D341Med (cell line): ENCODE measurements around the gene IL1R2.

Source experiments
- DNase-seq: peaks from one replicate; pipeline ENCODE4 v3.0.0; 2012; ENCODE audit warnings: low spot score

Gene IL1R2

DNA sequence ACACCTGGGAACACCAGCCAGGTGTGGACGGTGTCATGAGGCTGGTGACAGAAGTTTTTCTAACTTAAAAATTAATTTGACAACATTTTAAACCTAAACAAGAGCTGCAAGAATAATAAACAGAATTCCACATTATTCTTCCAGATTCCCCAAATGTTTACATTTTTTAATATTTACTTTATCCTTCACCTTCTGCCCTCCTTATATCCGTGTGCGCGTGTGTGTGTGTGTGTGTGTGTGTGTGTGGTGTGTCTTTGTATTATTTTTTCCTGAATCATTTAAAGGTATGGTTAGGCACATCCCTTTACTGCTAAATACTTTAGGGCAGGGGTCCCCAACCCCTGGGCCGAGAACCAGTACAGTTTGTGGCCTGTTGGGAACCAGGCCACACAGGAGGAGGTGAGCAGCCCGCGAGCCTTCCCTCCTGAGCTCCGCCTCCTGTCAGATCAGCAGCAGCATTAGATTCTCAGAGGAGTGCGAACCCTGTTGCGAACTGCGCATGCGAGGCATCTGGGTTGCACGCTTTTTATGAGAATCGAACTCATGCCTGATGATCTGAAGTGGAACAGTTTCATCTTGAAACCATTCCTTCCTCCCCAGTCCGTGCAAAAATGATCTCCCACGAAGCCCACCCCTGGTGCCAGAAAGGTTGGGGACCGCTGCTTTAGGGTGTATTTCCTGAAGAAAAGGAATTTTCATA is 16.4 kb upstream of the IL1R2 start:
- no peak for DNase-seq

DNA sequence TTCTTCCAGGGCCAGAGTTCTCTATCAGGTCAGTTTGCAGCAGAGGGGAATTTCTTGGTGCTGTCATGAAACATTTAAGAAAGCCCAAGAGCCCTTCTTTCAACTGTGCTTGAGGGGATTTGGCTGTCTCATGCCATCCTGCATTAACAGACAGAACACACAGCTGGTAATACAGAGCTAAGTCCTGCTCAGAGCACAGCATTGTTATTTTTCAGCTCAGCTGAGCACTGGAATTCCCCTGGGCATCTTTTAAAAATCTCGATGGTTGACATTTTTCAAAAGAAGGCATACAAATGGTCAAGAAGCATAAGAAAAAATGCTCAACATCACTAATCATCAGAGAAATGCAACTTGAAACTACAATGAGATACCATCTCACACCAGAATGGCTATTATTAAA is 14.9 kb upstream of the IL1R2 start:
- DNase-seq = no peak

DNA sequence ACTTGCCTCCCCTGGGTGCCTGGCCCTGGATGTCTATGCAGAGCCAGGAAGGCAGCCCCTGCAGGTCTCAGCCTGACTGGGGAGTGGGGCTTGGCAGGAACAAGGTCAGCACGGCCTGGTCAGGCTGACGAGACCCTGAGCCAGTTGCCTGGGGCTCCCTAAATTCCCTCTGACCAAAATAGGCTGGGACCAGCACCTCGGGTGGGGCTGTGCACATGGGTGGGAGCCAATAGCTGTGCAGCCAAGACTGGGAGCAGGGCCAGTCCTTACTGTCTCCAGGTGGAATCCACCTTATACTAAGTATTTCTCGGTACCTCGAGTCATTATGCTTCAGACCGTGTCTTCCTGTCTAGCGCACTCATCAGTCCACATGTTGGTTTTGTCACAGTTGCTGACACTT is 11.4 kb upstream of the IL1R2 start:
- DNase-seq = no peak

DNA sequence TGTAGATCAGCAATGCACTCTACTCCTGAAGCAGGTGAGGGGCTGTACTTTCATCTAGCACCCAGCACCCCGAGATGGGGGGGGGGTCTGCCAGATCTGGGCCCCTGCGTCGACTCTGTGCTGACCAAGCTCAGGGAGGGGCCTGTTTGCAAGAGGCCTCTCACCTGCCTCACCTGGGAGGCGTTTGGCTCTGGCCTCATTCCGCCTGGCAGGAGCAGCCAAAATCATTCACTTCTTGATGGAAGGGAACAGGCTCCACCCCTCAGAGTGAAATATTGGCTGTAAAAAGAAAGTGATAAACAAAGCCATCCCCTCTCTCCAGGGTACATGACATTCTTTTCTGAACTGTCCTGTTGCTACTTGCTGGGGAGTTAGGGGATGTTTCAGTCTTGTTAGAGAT is 10.7 kb upstream of the IL1R2 start:
- no peak for DNase-seq

DNA sequence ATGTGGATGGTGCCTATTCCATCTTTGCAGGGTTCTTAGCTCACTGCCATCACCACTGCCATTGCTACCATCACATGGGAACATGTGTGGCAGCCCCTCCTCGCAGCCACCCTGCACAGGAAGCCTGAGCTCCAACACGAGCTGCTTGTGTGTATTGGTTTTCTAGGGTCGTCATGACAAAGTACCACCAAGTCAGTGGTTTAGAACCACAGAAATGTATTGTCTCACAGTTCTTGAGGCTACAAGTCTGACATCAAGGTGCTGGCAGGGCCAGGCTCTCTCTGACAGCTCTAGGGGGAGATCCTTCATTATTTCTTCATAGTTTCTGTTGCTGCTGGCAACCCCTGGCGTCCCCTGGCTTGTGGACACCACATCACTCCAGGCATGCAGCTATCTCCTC is 10.3 kb upstream of the IL1R2 start:
- DNase-seq = no peak

DNA sequence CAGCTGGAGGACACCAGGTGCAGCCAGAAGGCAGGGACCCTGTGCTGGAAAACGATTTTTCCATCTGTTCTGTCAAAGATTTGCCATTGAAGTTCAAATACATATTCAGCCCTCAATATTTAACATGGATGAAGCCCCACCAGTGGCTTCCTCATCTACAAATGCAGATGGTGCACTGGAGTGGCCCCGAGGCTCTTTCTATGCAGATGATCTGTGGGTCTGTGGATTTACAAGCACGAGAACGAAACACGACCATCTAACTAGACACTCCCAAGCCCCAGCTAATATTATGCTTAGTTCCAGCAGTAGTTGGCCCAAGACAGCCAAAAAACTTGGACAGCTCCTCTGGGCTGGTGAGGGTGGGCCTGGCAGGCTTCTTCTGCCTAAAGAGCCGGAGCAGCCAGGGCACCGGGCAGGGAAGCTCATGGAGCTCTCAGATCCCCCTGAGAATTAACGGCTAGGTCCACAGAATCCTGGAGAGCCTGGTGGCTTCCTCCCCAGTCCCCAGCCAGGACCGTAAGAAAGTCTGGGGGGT is 9.2 kb upstream of the IL1R2 start:
- DNase-seq = no peak

DNA sequence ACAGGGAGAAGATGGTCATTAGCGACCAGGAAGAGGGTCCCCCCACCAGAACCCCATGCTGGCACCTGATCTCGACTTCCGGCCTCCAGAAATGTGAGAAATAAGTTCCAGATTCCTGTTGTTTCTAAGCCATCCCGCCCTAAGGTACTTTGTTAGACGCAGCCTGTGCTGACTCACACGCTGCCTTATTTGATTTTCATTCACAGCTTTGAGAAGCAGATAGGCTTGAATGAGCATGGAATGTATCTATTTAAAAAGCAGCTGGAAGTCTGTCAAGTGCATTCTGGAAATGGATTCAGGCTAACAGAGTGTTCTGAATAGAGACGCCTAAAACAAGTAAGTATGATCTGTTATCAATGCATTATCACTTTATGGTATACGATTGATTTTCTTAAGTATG is 8.3 kb upstream of the IL1R2 start:
- no peak for DNase-seq

DNA sequence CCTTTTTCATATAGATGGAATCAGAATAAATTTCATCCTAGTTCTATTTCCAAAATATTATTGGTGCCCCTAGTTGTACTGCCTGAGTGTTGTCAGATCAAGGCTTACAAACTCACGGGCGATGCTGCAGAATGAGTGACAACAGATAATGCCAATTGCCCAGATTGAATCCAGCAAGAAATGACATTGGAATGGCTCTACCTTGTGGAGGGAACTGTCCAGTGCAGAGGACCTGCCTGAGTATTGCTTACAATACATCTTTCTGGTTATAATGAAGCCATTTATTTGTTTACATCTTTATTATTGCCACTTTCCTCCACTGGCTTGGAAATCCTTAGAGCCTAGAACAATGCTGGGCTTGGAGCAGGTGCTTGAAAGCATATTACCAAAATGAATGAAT is 7.8 kb upstream of the IL1R2 start:
- DNase-seq = no peak

DNA sequence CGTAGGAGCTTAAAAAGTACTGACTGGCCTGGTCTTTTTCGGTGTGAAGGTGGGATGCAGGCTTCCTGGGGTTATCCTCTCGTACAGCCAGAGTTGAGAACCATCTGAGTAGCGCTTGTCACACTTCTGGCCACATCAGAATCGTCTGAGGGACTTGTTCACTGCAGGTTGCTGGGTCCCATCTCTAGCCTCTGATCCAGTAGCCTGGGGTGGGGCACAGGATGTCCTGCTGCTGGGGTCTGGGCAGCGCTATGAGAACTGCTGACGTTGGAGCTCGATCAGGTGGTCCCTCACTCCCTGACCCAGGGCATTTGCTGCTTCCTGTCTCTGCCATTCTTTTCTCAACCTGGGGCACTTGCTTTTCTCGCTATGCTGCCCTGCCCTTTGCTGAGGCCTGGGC is 7.1 kb upstream of the IL1R2 start:
- DNase-seq = no peak

DNA sequence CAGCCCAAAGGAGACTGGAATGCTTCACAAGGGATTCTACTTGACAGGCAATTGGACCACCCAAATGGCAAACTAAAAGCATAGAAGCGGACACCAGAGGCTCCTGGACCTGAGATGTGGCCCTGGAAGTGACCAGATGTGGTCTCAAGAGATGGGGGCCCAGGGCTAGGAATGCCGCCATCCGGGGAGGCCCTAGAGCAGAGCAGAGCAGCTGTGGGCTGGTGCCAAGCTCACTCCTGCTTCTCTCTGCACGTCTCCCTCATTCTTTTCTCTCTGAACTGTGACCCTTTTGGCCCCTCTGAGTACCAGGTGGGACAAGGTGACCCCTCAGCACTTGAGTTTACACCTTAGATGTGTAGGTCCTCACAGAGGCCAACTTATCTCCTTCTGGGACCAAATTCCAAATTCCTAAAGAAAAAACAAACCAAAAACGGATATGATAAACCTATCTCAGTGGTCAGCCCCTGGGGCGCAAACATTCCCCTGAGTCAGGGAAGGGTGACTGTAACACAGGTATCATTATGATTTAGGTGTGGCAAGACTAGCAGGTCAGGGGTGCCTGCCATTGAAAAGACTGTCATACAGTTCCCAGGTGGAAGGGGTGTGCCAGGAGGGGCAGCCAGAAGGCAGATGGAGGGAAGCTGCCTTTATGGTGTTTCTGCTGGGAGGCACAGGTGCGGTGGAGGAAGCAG is 6.5 kb upstream of the IL1R2 start:
- no peak for DNase-seq

DNA sequence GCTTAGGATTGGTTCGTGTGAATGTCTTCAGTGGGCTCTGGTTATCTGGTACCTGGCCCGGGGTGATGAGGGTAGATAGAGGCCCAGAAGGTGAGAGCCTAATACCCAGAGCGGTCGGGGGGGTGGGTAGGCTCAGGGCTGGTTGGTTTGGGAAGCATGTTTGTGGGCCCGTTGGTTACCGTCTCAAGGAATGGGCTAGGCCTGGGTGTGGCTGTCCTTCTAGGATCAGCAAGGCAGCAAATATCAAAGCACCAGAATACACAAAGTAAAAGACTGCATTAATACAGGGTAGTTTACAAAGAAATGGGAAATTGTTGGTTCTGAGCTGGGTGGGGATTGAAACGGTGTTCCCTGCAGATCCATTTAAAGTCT is 6.0 kb upstream of the IL1R2 start:
- no peak for DNase-seq

DNA sequence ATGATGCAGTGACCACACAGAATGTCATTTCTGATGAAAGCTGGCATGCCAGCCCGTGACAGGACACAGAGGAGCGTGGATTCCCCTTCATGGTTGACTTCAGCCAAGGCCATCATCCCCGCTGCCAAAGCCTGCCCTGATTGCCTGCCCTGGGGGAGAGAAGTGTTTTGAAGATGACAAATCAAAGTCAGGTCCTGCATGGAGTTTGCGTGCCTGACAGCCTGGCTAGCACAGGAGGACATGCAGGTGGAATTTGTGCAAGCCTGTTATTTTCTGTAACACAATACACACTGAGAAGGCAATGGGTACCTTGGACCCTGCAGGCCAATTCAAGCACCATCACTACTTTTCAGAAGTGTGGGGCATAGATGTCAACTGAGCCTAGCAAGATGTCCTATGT is 5.4 kb upstream of the IL1R2 start:
- no peak for DNase-seq

DNA sequence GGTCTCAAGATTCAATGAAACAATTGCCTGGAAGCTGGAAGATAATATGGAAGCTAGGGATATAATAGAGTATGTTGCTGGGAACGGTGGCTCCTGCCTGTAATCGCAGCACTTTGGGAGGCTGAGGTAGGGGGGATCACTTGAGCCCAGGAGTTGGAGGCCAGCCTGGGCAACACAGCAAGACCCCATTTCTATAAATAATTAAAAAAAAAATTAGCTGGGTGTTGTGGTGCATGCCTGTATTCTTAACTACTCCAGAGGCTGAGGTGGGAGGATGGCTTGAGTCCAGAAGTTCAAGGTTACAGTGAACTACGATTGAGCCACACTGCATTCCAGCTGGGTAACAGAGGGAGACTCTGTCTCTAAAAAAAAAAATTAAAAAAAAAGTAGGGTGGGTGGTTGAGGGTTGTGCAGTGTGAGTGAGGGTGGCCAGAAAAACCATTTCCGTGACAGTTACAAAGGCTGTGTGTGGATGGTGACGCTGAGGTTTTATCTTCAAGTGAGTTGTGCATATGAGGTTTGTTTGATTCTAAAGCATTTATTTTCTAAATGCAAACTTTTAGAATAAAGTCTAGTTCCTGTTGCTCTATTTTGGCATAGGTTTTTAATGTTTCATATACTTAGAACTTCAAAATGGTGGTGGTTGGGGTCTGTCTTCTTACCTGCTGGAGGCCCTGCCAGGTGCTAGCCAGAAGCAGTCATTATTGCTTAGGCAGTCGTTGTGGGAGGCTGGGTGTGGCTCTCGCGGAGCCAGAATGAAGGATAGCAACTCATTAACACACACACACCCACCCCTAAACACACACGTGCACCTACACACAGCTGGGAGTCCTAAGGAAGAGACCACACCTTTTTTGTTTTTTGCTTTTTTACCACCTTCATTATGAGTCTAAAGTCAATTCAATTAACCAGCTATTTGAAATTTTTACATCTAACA is 4.7 kb upstream of the IL1R2 start:
- no peak for DNase-seq

DNA sequence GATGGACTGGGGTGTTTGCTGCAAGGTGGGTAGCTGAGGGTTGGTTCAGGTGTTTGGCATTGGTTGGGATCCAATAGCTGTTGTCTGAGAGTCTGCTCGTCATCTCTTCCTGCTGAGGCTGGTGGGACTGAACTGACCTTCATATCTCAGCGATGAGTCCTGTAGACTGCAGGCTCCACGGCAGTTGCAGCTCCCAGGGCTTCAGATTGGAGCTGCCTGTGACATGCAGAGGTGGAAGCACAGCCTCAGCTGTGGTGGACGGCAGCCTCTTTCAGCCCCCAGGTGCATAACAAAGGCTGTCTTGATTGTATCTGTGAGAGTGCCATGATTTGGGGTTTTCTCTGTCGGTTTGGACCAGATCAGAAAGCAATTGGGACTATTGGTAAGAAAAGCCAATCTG is 3.9 kb upstream of the IL1R2 start:
- no peak for DNase-seq

DNA sequence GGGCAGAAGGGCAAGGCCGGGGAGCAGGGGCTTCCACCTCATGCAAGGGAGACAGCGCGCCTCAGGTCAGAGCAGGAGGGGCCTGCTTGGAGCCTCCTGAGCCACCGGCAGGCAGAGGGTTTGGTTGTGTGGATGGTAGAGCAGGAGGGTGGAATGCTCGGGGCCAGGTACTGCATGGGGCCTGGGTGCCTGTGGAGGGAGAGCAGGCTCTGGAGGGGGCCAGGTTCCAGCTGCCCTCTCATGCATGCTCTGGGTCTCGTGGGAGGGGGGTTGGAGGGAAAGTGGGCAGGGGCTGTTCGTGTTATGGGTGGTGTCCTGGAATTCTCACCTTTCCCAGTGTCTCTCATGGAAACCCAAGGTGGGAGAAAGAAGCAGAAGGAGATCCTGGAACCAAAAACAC is 3.2 kb upstream of the IL1R2 start:
- no peak for DNase-seq

DNA sequence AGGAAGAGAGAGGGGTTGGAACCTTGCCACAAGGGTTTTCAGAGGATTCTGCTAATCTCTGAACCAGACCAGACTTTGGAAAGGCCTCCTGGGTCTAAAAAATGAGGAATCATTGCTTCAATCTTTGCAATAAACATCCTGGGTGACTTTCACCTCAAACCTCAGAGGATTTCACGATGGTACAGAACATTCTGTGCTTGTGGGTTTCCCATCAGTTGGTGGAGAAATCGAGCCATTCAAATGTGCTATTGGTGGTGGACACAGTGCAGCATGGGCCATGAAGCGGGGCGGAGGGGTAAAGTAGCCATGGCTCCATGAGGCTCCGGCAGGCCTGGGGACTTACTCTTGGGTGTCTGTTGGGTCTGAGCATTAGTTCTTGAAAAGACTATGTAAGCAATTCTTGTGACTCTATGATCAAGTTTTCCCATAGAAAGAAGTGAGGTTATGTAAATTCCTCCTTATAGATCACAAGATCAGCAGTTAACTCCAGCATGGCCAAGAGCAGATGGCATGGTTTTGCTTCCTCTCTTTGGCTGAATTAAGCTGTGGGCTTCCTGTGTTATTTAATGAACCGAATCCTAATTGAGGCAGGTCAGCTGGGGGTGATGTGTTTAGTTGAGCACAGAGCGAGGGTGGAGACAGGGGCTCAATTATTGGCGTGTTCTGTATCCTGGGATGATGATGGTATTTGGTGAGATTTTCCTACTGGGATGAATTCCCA is 1.9 kb upstream of the IL1R2 start:
- no peak for DNase-seq

DNA sequence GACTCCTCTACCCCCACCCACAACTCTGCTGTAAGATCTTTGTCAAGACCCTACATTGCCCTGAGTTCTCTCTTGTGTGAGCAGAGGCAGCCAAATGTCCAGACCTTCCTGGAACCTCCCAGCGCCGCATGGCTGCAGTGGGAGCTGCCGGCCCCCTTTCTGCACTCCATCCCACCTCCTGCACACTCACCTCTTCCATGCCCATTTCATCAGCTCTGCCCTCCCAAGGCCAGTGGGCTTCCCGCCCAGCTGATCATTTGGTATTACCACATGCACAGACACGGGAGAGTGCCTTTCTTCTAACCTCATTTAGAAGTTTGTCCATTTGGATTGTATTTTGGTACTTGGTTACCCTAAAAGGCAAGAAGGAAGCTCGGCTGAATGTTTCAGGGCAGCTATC is 2.0 kb downstream of the IL1R2 start:
- no peak for DNase-seq

DNA sequence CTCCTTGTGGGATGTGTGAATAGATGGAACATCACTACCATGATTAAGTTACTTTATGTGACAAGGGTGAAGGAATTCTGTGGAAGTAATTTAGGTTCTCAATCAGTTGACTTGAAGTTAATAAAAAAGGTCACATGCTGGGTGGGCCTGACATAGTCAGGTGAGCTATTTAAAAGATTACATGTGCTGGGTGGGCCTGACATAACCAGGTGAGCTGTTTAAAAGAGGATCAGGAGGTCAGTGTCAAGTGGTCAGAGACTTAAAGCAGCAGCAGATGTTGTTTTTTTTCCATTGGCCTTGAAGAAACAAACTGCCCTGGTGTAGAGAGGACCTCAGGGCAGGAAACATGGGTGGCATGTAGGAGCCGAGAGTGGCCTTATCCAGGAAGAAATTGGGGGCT is 3.3 kb downstream of the IL1R2 start:
- DNase-seq = no peak

DNA sequence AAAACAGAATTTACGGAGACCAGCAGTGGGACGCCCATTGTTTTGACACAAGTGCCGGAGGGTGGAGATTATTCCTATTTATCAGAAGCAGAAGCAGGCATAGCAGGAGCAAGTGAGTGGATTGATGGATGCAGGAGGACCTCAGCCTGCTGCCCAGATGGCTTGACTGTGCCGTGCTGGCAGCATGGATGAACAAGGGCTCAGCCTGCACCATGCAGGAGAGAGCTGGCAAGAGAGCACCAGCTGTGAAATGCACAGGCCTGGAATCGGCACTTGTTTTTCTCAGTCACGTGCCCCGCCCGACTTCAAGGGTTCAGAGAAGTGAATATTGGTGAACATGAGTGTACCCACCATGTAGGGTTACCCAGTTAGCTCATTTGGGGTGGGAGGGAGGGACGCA is 4.0 kb downstream of the IL1R2 start:
- no peak for DNase-seq

DNA sequence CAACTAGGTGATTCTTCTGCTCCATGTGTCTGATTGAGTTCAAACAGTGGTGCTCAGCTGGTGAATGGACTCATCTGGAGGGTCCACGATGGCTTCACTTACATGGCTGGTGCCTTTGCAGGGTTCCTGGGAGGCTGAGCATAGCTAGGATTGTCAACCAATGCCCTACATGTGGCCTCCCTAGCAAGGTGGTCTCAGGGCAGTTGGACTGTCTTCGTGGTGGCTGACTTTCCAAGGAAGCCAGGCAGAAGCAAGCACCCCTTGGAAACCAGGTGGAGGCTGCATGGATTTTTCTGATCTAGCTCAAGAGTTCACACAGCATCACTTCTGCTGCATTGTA is 6.8 kb downstream of the IL1R2 start:
- DNase-seq = no peak

DNA sequence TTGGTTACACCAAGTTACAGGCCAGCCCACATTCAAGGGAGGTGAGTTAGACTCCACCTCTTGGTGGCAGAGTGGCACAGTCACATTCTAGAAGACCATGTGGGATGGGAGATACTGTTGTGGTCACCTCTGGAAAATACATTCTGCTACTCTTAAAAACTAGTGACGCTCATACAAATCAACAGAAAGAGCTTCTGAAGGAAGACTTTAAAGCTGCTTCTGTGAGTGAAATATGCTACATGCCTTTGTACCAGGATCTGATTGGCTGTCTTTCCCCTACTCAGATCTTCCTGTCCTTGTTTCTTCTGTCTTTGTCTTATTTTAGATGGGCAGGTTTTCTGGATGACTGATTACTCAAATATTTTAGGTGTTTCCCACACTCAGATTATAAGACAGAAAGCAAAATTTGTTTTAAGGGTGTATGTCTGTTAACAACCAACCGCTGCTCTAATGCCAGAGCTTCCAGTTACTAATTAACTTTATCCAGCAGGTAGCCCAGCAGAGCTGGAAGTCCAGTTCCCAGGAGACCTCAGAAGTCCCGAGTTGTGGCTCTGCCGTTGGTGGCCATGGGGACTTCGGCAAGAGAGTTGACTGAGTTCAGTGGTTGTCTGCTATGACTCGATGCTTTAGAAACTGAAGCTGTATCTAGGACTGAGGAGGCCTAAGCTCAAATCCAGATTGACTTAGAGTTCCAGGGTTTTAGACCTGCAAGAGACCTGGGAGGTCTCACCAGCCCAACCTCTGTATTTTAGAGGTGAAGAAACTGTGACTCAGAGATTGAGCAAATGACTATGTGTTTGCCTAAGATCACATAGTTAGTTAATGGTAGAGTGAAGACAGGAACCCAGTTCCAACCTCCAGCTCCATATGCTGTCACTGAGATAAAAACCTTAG is 7.4 kb downstream of the IL1R2 start:
- no peak for DNase-seq
